ENCODE measurements around the gene KIF5B. TPM values are rescaled to one million over a fixed set of nuclear protein-coding genes. Genes with fewer than 3 reads are reported as not detected.

The KIF5B gene
- total RNA-seq, 1 experiment from 2014 or later: 63.2 TPM

DNA sequence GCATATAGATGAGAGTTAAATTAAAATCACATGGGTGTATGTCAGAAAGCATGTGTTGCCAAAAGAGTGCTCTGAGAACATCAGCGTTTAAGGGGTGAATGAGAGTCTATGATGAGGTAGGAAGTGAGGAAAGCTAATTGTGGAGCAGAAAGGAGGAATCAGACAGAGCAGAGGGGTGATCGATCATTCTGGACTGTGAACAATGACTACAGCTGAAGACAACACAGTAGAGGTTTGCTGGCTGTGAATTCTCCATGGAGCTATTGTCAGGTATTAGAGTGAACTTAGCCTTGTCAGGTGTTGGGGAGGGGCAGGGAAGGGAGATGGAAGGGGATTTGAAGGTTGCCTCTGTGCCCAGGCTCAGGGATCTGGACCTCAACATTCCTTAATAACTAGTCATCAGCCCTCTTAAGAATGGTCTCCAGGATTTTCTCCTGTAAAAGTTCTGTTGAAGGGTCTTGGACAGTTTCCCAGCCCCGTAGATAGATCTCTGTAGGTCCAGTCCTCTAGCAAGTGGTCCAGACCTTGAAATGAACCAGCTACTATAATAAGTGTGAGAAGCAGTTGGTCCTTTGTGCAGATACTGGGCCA, 57.1 kb downstream of the KIF5B start:
- ChIA-PET CTCF (interaction anchor here (0.8 kb wide), 1 partner anchor 14 kb away, joined by 4 read pairs; no protein-coding TSS in a partner anchor), POLR2A (no interaction called here)
- no peak for TF ChIP-seq SMAD4 (CRISPR knock-in tag; IDR thresholded peaks at IDR 0.05)
- no peak overlapping the region for H3K4me3 Mint-ChIP-seq
- H3K27me3 Mint-ChIP-seq (ENCODE audit: low read depth): no peaks in the 10 kb centered on the region
- H3K9me3 Mint-ChIP-seq: no peaks in the 10 kb centered on the region
- ATAC-seq: no peak
- H3K27ac Mint-ChIP-seq: no peak overlapping the region
- H3K36me3 Mint-ChIP-seq: no peaks in the 10 kb centered on the region
- peaks cover 52% of the 10 kb centered on the region for H3K4me1 Mint-ChIP-seq
- DNase-seq (ENCODE audit: low spot score): no peak

DNA sequence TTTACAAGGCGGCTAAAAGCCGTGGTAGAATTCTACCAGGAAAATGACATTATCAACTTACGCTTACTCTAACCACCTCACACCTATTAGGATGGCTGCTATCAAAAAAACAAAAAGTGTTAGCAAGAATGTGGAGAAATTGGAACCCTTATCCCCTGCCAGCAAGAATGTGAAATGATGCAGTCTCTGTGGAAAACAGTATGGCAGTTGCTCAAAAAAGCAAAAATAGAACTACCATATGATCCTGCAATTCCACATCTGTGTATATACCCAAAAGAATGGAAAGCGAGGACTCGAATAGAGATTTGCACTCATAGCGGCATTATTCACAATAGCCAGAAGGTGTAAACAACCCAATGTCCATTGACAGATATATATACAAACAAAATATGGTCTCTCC, 61.3 kb downstream of the KIF5B start:
- no peak for ATAC-seq
- H3K27ac Mint-ChIP-seq: no peak overlapping the region

More for the DNA sequence above, 61.3 kb downstream of the KIF5B start:
- ChIA-PET POLR2A (no interaction called here), CTCF (no interaction called here)
- TF ChIP-seq NFATC4 (CRISPR knock-in tag; IDR thresholded peaks at IDR 0.05) (no peak), ZNF219 (CRISPR knock-in tag; IDR thresholded peaks at IDR 0.05; ENCODE audit: borderline replicate concordance) (no peak), IRF2 (CRISPR knock-in tag; IDR thresholded peaks at IDR 0.05; ENCODE audit: borderline replicate concordance, low read depth) (no peak), ZNF671 (CRISPR knock-in tag; IDR thresholded peaks at IDR 0.05) (no peak), GTF2I (CRISPR knock-in tag; conservative IDR thresholded peaks at IDR 0.05) (no peak), KAT7 (CRISPR knock-in tag; IDR thresholded peaks at IDR 0.05; ENCODE audit: borderline replicate concordance) (no peak), ZNF317 (CRISPR knock-in tag; IDR thresholded peaks at IDR 0.05; ENCODE audit: borderline replicate concordance, low read depth) (no peak), MYBL2 (CRISPR knock-in tag; IDR thresholded peaks at IDR 0.05) (no peak), SP1 (CRISPR knock-in tag; conservative IDR thresholded peaks at IDR 0.05) (no peak), SMAD4 (CRISPR knock-in tag; IDR thresholded peaks at IDR 0.05) (no peak), FOXJ3 (CRISPR knock-in tag; IDR thresholded peaks at IDR 0.05; ENCODE audit: borderline replicate concordance) (no peak)
- TF ChIP-seq, protein P1, sequence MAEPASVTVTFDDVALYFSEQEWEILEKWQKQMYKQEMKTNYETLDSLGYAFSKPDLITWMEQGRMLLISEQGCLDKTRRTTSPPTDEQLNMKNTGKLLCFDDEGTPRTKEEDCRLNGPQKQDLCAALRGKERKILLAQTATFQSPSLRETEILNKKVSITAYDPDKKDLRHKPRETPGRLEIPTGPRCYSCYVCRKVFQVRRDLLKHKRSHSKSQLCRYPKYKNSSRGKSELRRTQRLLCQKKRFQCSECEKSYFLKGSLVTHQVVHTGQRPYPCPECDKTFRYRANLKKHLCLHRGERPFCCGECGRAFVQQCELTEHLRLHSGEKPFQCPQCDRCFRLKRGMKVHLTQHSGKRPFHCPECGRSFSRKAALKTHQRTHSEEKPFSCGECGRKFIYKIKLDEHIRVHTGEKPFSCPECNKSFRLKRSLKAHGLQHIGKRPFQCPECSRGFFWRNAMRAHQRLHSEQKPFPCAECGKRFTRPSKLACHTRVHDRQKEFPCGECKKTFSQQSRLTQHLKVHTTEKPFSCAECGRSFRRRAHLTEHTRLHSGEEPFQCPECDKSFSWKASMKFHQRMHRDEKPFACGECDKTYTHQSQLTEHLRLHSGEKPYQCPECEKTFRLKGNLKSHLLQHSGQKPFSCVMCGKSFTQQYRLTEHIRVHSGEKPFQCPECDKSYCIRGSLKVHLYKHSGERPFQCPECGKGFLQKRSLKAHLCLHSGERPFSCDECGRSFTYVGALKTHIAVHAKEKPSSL (CRISPR knock-in tag; conservative IDR thresholded peaks at IDR 0.05): no peak
- TF ChIP-seq, protein P2, sequence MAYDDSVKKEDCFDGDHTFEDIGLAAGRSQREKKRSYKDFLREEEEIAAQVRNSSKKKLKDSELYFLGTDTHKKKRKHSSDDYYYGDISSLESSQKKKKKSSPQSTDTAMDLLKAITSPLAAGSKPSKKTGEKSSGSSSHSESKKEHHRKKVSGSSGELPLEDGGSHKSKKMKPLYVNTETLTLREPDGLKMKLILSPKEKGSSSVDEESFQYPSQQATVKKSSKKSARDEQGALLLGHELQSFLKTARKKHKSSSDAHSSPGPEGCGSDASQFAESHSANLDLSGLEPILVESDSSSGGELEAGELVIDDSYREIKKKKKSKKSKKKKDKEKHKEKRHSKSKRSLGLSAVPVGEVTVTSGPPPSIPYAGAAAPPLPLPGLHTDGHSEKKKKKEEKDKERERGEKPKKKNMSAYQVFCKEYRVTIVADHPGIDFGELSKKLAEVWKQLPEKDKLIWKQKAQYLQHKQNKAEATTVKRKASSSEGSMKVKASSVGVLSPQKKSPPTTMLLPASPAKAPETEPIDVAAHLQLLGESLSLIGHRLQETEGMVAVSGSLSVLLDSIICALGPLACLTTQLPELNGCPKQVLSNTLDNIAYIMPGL (CRISPR knock-in tag; IDR thresholded peaks at IDR 0.05): no peak
- TF ChIP-seq, protein P3, sequence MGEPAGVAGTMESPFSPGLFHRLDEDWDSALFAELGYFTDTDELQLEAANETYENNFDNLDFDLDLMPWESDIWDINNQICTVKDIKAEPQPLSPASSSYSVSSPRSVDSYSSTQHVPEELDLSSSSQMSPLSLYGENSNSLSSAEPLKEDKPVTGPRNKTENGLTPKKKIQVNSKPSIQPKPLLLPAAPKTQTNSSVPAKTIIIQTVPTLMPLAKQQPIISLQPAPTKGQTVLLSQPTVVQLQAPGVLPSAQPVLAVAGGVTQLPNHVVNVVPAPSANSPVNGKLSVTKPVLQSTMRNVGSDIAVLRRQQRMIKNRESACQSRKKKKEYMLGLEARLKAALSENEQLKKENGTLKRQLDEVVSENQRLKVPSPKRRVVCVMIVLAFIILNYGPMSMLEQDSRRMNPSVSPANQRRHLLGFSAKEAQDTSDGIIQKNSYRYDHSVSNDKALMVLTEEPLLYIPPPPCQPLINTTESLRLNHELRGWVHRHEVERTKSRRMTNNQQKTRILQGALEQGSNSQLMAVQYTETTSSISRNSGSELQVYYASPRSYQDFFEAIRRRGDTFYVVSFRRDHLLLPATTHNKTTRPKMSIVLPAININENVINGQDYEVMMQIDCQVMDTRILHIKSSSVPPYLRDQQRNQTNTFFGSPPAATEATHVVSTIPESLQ (CRISPR knock-in tag; IDR thresholded peaks at IDR 0.05): no peak
- TF ChIP-seq, protein P4, sequence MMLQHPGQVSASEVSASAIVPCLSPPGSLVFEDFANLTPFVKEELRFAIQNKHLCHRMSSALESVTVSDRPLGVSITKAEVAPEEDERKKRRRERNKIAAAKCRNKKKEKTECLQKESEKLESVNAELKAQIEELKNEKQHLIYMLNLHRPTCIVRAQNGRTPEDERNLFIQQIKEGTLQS (CRISPR knock-in tag; conservative IDR thresholded peaks at IDR 0.05): no peak
- TF ChIP-seq, protein P5, sequence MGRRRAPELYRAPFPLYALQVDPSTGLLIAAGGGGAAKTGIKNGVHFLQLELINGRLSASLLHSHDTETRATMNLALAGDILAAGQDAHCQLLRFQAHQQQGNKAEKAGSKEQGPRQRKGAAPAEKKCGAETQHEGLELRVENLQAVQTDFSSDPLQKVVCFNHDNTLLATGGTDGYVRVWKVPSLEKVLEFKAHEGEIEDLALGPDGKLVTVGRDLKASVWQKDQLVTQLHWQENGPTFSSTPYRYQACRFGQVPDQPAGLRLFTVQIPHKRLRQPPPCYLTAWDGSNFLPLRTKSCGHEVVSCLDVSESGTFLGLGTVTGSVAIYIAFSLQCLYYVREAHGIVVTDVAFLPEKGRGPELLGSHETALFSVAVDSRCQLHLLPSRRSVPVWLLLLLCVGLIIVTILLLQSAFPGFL (CRISPR knock-in tag; IDR thresholded peaks at IDR 0.05; ENCODE audit: borderline replicate concordance): no peak
- TF ChIP-seq, protein P6, sequence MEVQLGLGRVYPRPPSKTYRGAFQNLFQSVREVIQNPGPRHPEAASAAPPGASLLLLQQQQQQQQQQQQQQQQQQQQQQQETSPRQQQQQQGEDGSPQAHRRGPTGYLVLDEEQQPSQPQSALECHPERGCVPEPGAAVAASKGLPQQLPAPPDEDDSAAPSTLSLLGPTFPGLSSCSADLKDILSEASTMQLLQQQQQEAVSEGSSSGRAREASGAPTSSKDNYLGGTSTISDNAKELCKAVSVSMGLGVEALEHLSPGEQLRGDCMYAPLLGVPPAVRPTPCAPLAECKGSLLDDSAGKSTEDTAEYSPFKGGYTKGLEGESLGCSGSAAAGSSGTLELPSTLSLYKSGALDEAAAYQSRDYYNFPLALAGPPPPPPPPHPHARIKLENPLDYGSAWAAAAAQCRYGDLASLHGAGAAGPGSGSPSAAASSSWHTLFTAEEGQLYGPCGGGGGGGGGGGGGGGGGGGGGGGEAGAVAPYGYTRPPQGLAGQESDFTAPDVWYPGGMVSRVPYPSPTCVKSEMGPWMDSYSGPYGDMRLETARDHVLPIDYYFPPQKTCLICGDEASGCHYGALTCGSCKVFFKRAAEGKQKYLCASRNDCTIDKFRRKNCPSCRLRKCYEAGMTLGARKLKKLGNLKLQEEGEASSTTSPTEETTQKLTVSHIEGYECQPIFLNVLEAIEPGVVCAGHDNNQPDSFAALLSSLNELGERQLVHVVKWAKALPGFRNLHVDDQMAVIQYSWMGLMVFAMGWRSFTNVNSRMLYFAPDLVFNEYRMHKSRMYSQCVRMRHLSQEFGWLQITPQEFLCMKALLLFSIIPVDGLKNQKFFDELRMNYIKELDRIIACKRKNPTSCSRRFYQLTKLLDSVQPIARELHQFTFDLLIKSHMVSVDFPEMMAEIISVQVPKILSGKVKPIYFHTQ (CRISPR knock-in tag; IDR thresholded peaks at IDR 0.05): no peak
- TF ChIP-seq, protein P7, sequence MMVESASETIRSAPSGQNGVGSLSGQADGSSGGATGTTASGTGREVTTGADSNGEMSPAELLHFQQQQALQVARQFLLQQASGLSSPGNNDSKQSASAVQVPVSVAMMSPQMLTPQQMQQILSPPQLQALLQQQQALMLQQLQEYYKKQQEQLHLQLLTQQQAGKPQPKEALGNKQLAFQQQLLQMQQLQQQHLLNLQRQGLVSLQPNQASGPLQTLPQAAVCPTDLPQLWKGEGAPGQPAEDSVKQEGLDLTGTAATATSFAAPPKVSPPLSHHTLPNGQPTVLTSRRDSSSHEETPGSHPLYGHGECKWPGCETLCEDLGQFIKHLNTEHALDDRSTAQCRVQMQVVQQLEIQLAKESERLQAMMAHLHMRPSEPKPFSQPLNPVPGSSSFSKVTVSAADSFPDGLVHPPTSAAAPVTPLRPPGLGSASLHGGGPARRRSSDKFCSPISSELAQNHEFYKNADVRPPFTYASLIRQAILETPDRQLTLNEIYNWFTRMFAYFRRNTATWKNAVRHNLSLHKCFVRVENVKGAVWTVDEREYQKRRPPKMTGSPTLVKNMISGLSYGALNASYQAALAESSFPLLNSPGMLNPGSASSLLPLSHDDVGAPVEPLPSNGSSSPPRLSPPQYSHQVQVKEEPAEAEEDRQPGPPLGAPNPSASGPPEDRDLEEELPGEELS (CRISPR knock-in tag; IDR thresholded peaks at IDR 0.05): no peak
- TF ChIP-seq, protein P8, sequence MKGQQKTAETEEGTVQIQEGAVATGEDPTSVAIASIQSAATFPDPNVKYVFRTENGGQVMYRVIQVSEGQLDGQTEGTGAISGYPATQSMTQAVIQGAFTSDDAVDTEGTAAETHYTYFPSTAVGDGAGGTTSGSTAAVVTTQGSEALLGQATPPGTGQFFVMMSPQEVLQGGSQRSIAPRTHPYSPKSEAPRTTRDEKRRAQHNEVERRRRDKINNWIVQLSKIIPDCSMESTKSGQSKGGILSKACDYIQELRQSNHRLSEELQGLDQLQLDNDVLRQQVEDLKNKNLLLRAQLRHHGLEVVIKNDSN (CRISPR knock-in tag; IDR thresholded peaks at IDR 0.05): no peak
- TF ChIP-seq, protein P9, sequence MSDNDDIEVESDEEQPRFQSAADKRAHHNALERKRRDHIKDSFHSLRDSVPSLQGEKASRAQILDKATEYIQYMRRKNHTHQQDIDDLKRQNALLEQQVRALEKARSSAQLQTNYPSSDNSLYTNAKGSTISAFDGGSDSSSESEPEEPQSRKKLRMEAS (CRISPR knock-in tag; IDR thresholded peaks at IDR 0.05): no peak
- H3K4me3 Mint-ChIP-seq: no peak overlapping the region
- no peaks in the 10 kb centered on the region for H3K27me3 Mint-ChIP-seq (ENCODE audit: low read depth)
- peaks cover 12% of the 10 kb centered on the region for H3K4me1 Mint-ChIP-seq
- H3K36me3 Mint-ChIP-seq: no peaks in the 10 kb centered on the region
- peaks cover 11% of the 10 kb centered on the region for H3K9me3 Mint-ChIP-seq
- DNase-seq (ENCODE audit: low spot score): no peak
